AG10803 (cell line): ENCODE data around the gene GRIA1.
A peak's percentile ranks its signal among the peaks of the same experiment; 100 is the strongest.

Experiments
- DNase-seq: peaks from one replicate; pipeline ENCODE4 v3.0.0; 2010; ENCODE audit warnings: low read depth
- H3K4me3 ChIP-seq: 2 replicates; pipeline ENCODE4 v1.5.1; 2011; ENCODE audit warnings: mild to moderate bottlenecking, low read length, control low read depth
- CTCF ChIP-seq: conservative IDR thresholded peaks from 2 replicates; pipeline ENCODE4 v1.5.1; 2011; ENCODE audit warnings: mild to moderate bottlenecking, low read length, control low read depth, inconsistent platforms

GRIA1 gene

DNA sequence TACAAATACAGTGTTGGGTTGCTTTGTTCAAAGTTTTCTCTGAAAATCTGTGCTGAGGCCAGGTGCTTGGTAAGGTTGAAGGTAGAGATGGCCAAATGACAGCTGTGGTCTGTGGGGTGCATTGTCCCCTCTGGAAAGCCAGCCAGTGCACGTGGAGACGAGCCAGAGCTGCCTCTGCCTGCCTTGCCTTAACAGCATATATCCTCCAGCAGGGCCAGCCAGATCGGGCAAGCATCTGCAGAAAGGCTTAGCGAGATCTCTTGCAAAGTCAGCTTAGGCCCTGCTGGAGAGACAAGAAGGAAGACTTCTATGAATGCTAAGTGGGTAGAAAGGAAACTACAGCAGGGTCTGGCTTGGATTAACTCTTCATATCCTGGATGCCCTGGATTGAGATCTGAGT, 49.5 kb downstream of the GRIA1 start:
- DNase-seq = no peak
- no peak for TF ChIP-seq CTCF
- H3K4me3 ChIP-seq = no peak overlapping the region

- TF ChIP-seq CTCF = no peak
- no peak overlapping the region for H3K4me3 ChIP-seq
- DNase-seq = peak; percentile 36
These were observed 52.1 kb downstream of the GRIA1 start for GRCh38 chr5:153542536-153542935.

GRCh38 chr5:153543288-153543687, 52.8 kb downstream of the GRIA1 start:
- no peak overlapping the region for H3K4me3 ChIP-seq
- no peak for TF ChIP-seq CTCF
- no peak for DNase-seq

- DNase-seq = peak; percentile 52
- TF ChIP-seq CTCF = no peak
- no peak overlapping the region for H3K4me3 ChIP-seq
These were observed 53.5 kb downstream of the GRIA1 start for GRCh38 chr5:153543959-153544470.

DNA sequence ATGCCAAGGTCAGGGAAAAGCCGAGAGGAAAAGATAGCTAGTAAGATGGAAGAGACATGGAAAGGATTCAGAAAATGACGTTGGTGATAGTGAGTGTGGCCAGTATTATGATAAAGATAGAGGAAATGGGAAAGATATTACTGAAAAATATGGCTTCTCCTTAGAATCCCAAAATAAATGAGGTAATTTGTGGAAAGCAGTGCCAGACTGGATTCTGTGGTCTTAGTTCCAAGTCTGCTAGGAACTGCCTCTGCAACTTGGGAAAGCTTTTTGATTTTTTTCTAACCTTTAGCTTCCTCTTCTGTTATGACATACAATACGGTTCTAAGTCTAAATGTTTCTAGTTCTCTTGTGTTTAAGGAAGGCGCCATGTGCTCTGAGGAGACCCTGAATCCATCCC, 54.2 kb downstream of the GRIA1 start:
- no peak for DNase-seq
- H3K4me3 ChIP-seq = no peak overlapping the region
- no peak for TF ChIP-seq CTCF

DNA sequence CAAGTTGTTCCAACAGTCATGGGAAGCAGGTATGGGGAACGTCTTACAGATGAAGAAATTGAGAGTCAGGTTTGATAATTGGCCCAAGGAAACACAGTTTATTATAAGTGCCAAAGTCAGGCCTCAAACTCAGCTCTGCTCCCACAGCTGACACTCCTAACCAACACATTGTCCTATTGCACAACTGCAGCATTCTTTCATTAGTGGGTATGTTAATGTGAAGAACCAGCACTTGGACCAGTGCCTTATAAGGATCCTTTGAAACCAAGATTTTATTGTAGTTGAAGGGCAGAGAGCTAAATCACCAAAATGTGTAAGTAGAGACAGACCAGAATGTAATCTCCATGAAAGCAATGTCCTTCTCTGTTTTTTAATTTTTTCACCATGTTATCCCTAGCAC, 56.1 kb downstream of the GRIA1 start:
- DNase-seq = peak; percentile 95
- no peak for TF ChIP-seq CTCF
- H3K4me3 ChIP-seq = no peak overlapping the region

GRCh38 chr5:153551537-153552079, 61.1 kb downstream of the GRIA1 start:
- H3K4me3 ChIP-seq = no peak overlapping the region
- DNase-seq = peak; percentile 99
- TF ChIP-seq CTCF = no peak
